PC-3 (cell line): ENCODE measurements around the gene DYSF.

Experiments used
- CTCF ChIP-seq: fragments of 300-600 bp; sonication (generic); conservative IDR thresholded peaks from 2 replicates; pipeline ENCODE4 v1.5.1; 2017; ENCODE audit warnings: antibody characterized with exemption, low read depth, mild to moderate bottlenecking, low read length
- EZH2 ChIP-seq: fragments of 300-600 bp; sonication (generic); IDR thresholded peaks from one replicate; pipeline ENCODE4 v1.6.1; 2017; ENCODE audit warnings: antibody characterized with exemption, mild to moderate bottlenecking, low read length; ENCODE audit not compliant: unreplicated experiment
- EZH2phosphoT487 ChIP-seq: fragments of 300-600 bp; sonication (generic); IDR thresholded peaks from 2 replicates; pipeline ENCODE4 v1.6.1; 2018; ENCODE audit warnings: mild to moderate bottlenecking, antibody characterized with exemption, low read length, borderline replicate concordance

DNA sequence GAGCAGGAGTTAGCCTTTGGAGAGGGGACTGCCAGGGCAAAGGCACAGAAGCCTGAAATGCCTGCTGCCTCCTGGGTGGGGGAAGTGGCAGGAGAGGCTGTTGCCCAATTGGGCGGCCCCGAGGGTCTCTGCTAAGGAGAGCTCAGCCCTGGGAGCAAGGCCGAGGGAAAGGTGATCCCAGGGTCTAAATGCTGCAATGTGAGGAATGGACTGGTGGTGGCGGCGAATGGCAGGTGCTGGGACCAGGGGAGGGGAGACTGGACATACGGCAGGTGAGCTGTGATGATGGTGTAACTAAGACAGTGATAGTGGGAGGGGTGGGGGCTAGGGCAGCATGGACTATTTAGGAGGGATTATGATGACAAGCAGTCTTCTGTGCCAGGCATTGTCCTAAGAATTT is 104.0 kb downstream of the DYSF start:
- TF ChIP-seq CTCF (no peak), EZH2 (no peak), EZH2phosphoT487 (no peak)
